Measurements from ENCODE around the gene CCT5. TPM values are rescaled to one million over a fixed set of nuclear protein-coding genes. Genes with fewer than 3 reads are reported as not detected.
A peak's percentile ranks its signal among the peaks of the same experiment; 100 is the strongest.
"Not testable (repeated sequence)": the region's sequence is repeated elsewhere in the genome, so short reads cannot be mapped to it uniquely, and the experiment has no call there.

CCT5 gene
- total RNA-seq, 1 experiment from 2014 or later: 532 TPM

- Histone ChIP-seq H3K27me3 (ENCODE audit: insufficient read depth, low read length) (no peaks in the 10 kb centered on the region), H4K20me1 (ENCODE audit: control insufficient read depth, insufficient read depth, insufficient read length) (no peaks in the 10 kb centered on the region), H3K9me3 (ENCODE audit: control insufficient read depth, low read depth, low read length) (no peaks in the 10 kb centered on the region), H3K4me1 (ENCODE audit: insufficient read depth, low read length) (peaks cover 3% of the 10 kb centered on the region; the same call in 1 of the 2 replicates), H2BK5ac (ENCODE audit: insufficient read length, low read length) (no peak overlapping the region), H3K18ac (ENCODE audit: insufficient read length, low read depth, low read length) (peak overlapping the region; percentile 74), H4K91ac (ENCODE audit: insufficient read length, low read depth, low read length) (no peak overlapping the region), H3T11ph (ENCODE audit: low read length) (no peak overlapping the region), H3K4ac (ENCODE audit: low read depth, low read length) (no peak overlapping the region), H3K79me1 (ENCODE audit: insufficient read depth, low read depth, low read length, poor library complexity, severe bottlenecking) (no peaks in the 10 kb centered on the region), H2BK15ac (ENCODE audit: low read depth, low read length) (no peak overlapping the region), H4K8ac (replicated peaks; ENCODE audit: insufficient read length, low read depth, low read length) (no peak overlapping the region), H3K14ac (ENCODE audit: insufficient read depth, low read length) (no peak overlapping the region), H2BK12ac (ENCODE audit: insufficient read length, low read depth, low read length) (no peak overlapping the region), H3K56ac (ENCODE audit: insufficient read length, low read depth, low read length) (no peak overlapping the region), H2AK5ac (ENCODE audit: insufficient read length, low read length) (no peak overlapping the region), H3K79me2 (ENCODE audit: insufficient read depth, low read length) (no peaks in the 10 kb centered on the region), H3K4me2 (ENCODE audit: insufficient read depth, insufficient read length, low read length) (no peak overlapping the region), H2BK120ac (ENCODE audit: low read depth, low read length, poor library complexity, severe bottlenecking) (no peak overlapping the region), H3K27ac (ENCODE audit: insufficient read length, low read depth, low read length) (no peak overlapping the region), H3K23ac (ENCODE audit: insufficient read length, low read depth, low read length) (no peak overlapping the region), H3K23me2 (ENCODE audit: insufficient read length, low read depth, low read length, poor library complexity, severe bottlenecking) (peaks cover 13% of the 10 kb centered on the region), H3K9ac (ENCODE audit: extremely low read depth, insufficient read length, low read length) (no peak overlapping the region), H2BK20ac (ENCODE audit: low read depth, low read length, poor library complexity, severe bottlenecking) (no peak overlapping the region), H4K5ac (ENCODE audit: insufficient read length, low read depth, low read length) (no peak overlapping the region), H2AFZ (ENCODE audit: low read length) (no peak overlapping the region)
- Mint-ChIP-seq H3K27me3 (ENCODE audit: low read depth) (peaks cover 22% of the 10 kb centered on the region), H3K4me1 (peaks cover 23 to 25% of the 10 kb centered on the region in 2 experiments), H3K36me3 (ENCODE audit: insufficient read depth in 1 of 3, low read depth in 3 of 3) (peaks cover 2 to 5% (median 4%) of the 10 kb centered on the region in 3 experiments; a peak in 4 of 7 replicates), H3K27ac (no peak overlapping the region), H3K4me3 (no peak overlapping the region), H3K9me3 (peaks cover 1 to 4% of the 10 kb centered on the region in 2 experiments; a peak in 2 of 5 replicates)
- TF ChIP-seq CTCF (conservative IDR thresholded peaks at IDR 0.05): no peak
- no CpG with 5 or more reads among the region's 8 CpGs for WGBS (ENCODE audit: extremely low coverage, insufficient read length, low lambda C conversion rate)
- peak; percentile 57 for DNase-seq
Measured at GRCh38 chr5:10310066-10310779, 60.1 kb downstream of the CCT5 start.

- not testable (repeated sequence) for H4K8ac ChIP-seq (replicated peaks; ENCODE audit: insufficient read length, low read depth, low read length); H2BK5ac ChIP-seq (ENCODE audit: insufficient read length, low read length); H3K4me3 Mint-ChIP-seq; H3K23ac ChIP-seq (ENCODE audit: insufficient read length, low read depth, low read length); H3K4me2 ChIP-seq (ENCODE audit: insufficient read depth, insufficient read length, low read length); H2AFZ ChIP-seq (ENCODE audit: low read length); H3K9ac ChIP-seq (ENCODE audit: extremely low read depth, insufficient read length, low read length); H2BK120ac ChIP-seq (ENCODE audit: low read depth, low read length, poor library complexity, severe bottlenecking); H2BK12ac ChIP-seq (ENCODE audit: insufficient read length, low read depth, low read length); H2BK20ac ChIP-seq (ENCODE audit: low read depth, low read length, poor library complexity, severe bottlenecking); H3K9me3 ChIP-seq (ENCODE audit: control insufficient read depth, low read depth, low read length); H3K27ac ChIP-seq (ENCODE audit: insufficient read length, low read depth, low read length); H3K79me1 ChIP-seq (ENCODE audit: insufficient read depth, low read depth, low read length, poor library complexity, severe bottlenecking); H3K56ac ChIP-seq (ENCODE audit: insufficient read length, low read depth, low read length); DNase-seq; H3K36me3 Mint-ChIP-seq (ENCODE audit: insufficient read depth in 1 of 3, low read depth in 3 of 3); H3K18ac ChIP-seq (ENCODE audit: insufficient read length, low read depth, low read length); H3K27ac Mint-ChIP-seq; H3K4me1 ChIP-seq (ENCODE audit: insufficient read depth, low read length); H4K5ac ChIP-seq (ENCODE audit: insufficient read length, low read depth, low read length); H3T11ph ChIP-seq (ENCODE audit: low read length); H3K14ac ChIP-seq (ENCODE audit: insufficient read depth, low read length); H3K9me3 Mint-ChIP-seq; H3K27me3 ChIP-seq (ENCODE audit: insufficient read depth, low read length); H2AK5ac ChIP-seq (ENCODE audit: insufficient read length, low read length); H3K79me2 ChIP-seq (ENCODE audit: insufficient read depth, low read length); H4K20me1 ChIP-seq (ENCODE audit: control insufficient read depth, insufficient read depth, insufficient read length); H4K91ac ChIP-seq (ENCODE audit: insufficient read length, low read depth, low read length); H3K4ac ChIP-seq (ENCODE audit: low read depth, low read length); H2BK15ac ChIP-seq (ENCODE audit: low read depth, low read length)
- peaks cover 13% of the 10 kb centered on the region for H3K23me2 ChIP-seq (ENCODE audit: insufficient read length, low read depth, low read length, poor library complexity, severe bottlenecking)
- Mint-ChIP-seq H3K27me3 (ENCODE audit: low read depth) (peaks cover 22% of the 10 kb centered on the region), H3K4me1 (peaks cover 19 to 22% of the 10 kb centered on the region in 2 experiments)
- no CpG with 5 or more reads among the region's 8 CpGs for WGBS (ENCODE audit: extremely low coverage, insufficient read length, low lambda C conversion rate)
Measured at GRCh38 chr5:10310835-10311570, 60.9 kb downstream of the CCT5 start.

Measured in H9 (cell line).